GM12864 (cell line): ENCODE measurements around the gene ACSL1.
A peak's percentile ranks its signal among the peaks of the same experiment; 100 is the strongest.

Experiments
- DNase-seq: peaks from one replicate; pipeline ENCODE4 v3.0.0-alpha.2; 2011; ENCODE audit warnings: low read depth
- H3K4me3 ChIP-seq: 2 replicates; pipeline ENCODE4 v1.5.1; 2011; ENCODE audit warnings: mild to moderate bottlenecking, low read depth, low read length, control low read depth
- CTCF ChIP-seq: IDR thresholded peaks from 2 replicates; pipeline ENCODE4 v1.5.1; 2011; ENCODE audit warnings: low read depth, mild to moderate bottlenecking, moderate library complexity, low read length, control low read depth, inconsistent platforms; ENCODE audit errors: missing control alignments

ACSL1 gene

GRCh38 chr4:184728858-184729257 is 96.9 kb downstream of the ACSL1 start:
- DNase-seq: no peak
- no peak overlapping the region for H3K4me3 ChIP-seq
- no peak for TF ChIP-seq CTCF

GRCh38 chr4:184727430-184727829 is 98.3 kb downstream of the ACSL1 start:
- no peak overlapping the region for H3K4me3 ChIP-seq
- DNase-seq: no peak
- TF ChIP-seq CTCF: no peak

GRCh38 chr4:184722798-184723197 is 103.0 kb downstream of the ACSL1 start:
- TF ChIP-seq CTCF: peak; percentile 21
- H3K4me3 ChIP-seq: no peak overlapping the region
- DNase-seq: no peak

- H3K4me3 ChIP-seq: no peak overlapping the region
- no peak for TF ChIP-seq CTCF
- no peak for DNase-seq
These were observed 104.5 kb downstream of the ACSL1 start for GRCh38 chr4:184721254-184721653.

- TF ChIP-seq CTCF: no peak
- no peak for DNase-seq
- no peak overlapping the region for H3K4me3 ChIP-seq
These were observed 106.4 kb downstream of the ACSL1 start for GRCh38 chr4:184719407-184719806.

- H3K4me3 ChIP-seq: no peak overlapping the region
- no peak for TF ChIP-seq CTCF
These were observed 110.2 kb downstream of the ACSL1 start for GRCh38 chr4:184715526-184715925.

GRCh38 chr4:184713887-184714286 is 111.9 kb downstream of the ACSL1 start:
- TF ChIP-seq CTCF: no peak
- DNase-seq: no peak
- H3K4me3 ChIP-seq: no peak overlapping the region

More at GRCh38 chr4:184715526-184715925, 110.2 kb downstream of the ACSL1 start:
- DNase-seq: no peak
